ENCODE data around the gene ERN2. TPM values are rescaled to one million over a fixed set of nuclear protein-coding genes. Genes with fewer than 3 reads are reported as not detected.
A peak's percentile ranks its signal among the peaks of the same experiment; 100 is the strongest.

ERN2 gene
- total and polyA plus RNA-seq, 2 of the 13 experiments (the other 11 are each of a cell fraction or from before 2014, with no cell fraction given): 2.2 to 3.5 TPM

- TF ChIP-seq XRCC5 (optimal IDR thresholded peaks at IDR 0.05; ENCODE audit: low read length): peak; percentile 100
- no peak; the same call in 1 of the 2 replicates for TF ChIP-seq KAT7 (CRISPR knock-in tag; IDR thresholded peaks at IDR 0.05; ENCODE audit: borderline replicate concordance)
- peak; percentile 79; the same call in 1 of the 2 replicates for TF ChIP-seq UBTF (CRISPR knock-in tag; IDR thresholded peaks at IDR 0.05)
- TF ChIP-seq ZNF615 (CRISPR knock-in tag; IDR thresholded peaks at IDR 0.05; ENCODE audit: borderline replicate concordance): peak; percentile 77; the same call in 1 of the 2 replicates
- peak; percentile 62 for TF ChIP-seq RAD21 (CRISPR knock-in tag; IDR thresholded peaks at IDR 0.05)
- TF ChIP-seq GTF2F1 (IDR thresholded peaks at IDR 0.05; ENCODE audit: low read length): no peak
- peak; percentile 58; the same call in 1 of the 2 replicates for TF ChIP-seq BCL6 (CRISPR knock-in tag; IDR thresholded peaks at IDR 0.05)
- peak; percentile 56 for TF ChIP-seq TEAD3 (CRISPR knock-in tag; optimal IDR thresholded peaks at IDR 0.05; ENCODE audit: borderline replicate concordance)
- peak; percentile 90 for TF ChIP-seq PTBP1 (IDR thresholded peaks at IDR 0.05; ENCODE audit: low read depth, low read length, poor library complexity, severe bottlenecking)
- no peak for TF ChIP-seq ZNF530 (CRISPR knock-in tag; IDR thresholded peaks at IDR 0.05; ENCODE audit: low read depth)
- peak; percentile 99 for TF ChIP-seq DMAP1 (CRISPR knock-in tag; IDR thresholded peaks at IDR 0.05)
- TF ChIP-seq RFX5 (IDR thresholded peaks at IDR 0.05; ENCODE audit: low read depth, low read length): peak; percentile 72; the same call in 1 of the 2 replicates
- peak; percentile 97 for TF ChIP-seq ELF1 (CRISPR knock-in tag; IDR thresholded peaks at IDR 0.05)
- TF ChIP-seq STAG1 (CRISPR knock-in tag; IDR thresholded peaks at IDR 0.05): peak; percentile 3; the same call in 1 of the 2 replicates
- peak; percentile 99 for TF ChIP-seq KDM5B (CRISPR knock-in tag; IDR thresholded peaks at IDR 0.05; ENCODE audit: borderline replicate concordance)
- TF ChIP-seq, protein P1, sequence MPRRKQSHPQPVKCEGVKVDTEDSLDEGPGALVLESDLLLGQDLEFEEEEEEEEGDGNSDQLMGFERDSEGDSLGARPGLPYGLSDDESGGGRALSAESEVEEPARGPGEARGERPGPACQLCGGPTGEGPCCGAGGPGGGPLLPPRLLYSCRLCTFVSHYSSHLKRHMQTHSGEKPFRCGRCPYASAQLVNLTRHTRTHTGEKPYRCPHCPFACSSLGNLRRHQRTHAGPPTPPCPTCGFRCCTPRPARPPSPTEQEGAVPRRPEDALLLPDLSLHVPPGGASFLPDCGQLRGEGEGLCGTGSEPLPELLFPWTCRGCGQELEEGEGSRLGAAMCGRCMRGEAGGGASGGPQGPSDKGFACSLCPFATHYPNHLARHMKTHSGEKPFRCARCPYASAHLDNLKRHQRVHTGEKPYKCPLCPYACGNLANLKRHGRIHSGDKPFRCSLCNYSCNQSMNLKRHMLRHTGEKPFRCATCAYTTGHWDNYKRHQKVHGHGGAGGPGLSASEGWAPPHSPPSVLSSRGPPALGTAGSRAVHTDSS (CRISPR knock-in tag; conservative IDR thresholded peaks at IDR 0.05): peak; percentile 75
- no peak for TF ChIP-seq RBM22 (optimal IDR thresholded peaks at IDR 0.05; ENCODE audit: low read length)
- TF ChIP-seq WIZ (CRISPR knock-in tag; IDR thresholded peaks at IDR 0.05): peak; percentile 74; the same call in 1 of the 2 replicates
- TF ChIP-seq ZNF333 (CRISPR knock-in tag; IDR thresholded peaks at IDR 0.05; ENCODE audit: borderline replicate concordance): peak; percentile 100
- peak; percentile 92 for TF ChIP-seq ZNF253 (CRISPR knock-in tag; IDR thresholded peaks at IDR 0.05; ENCODE audit: borderline replicate concordance)
- peak; percentile 80; the same call in 1 of the 2 replicates for TF ChIP-seq MTF2 (CRISPR knock-in tag; IDR thresholded peaks at IDR 0.05; ENCODE audit: borderline replicate concordance)
- TF ChIP-seq RCOR2 (CRISPR knock-in tag; IDR thresholded peaks at IDR 0.05): no peak
- TF ChIP-seq CBX1 (IDR thresholded peaks at IDR 0.05; ENCODE audit: low read depth): peak; percentile 57
- peak; percentile 86; the same call in 1 of the 2 replicates for TF ChIP-seq MED13 (CRISPR knock-in tag; IDR thresholded peaks at IDR 0.05)
- TF ChIP-seq, protein P2, sequence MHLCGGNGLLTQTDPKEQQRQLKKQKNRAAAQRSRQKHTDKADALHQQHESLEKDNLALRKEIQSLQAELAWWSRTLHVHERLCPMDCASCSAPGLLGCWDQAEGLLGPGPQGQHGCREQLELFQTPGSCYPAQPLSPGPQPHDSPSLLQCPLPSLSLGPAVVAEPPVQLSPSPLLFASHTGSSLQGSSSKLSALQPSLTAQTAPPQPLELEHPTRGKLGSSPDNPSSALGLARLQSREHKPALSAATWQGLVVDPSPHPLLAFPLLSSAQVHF (CRISPR knock-in tag; IDR thresholded peaks at IDR 0.05): peak; percentile 86; the same call in 1 of the 2 replicates
- peak; percentile 84; the same call in 1 of the 2 replicates for TF ChIP-seq ZNF30 (CRISPR knock-in tag; IDR thresholded peaks at IDR 0.05)
- TF ChIP-seq ZNF605 (CRISPR knock-in tag; IDR thresholded peaks at IDR 0.05): peak; percentile 83
- TF ChIP-seq TBX2 (CRISPR knock-in tag; IDR thresholded peaks at IDR 0.05; ENCODE audit: borderline replicate concordance): peak; percentile 89
These were observed 71.9 kb downstream of the ERN2 start, which contains the start of the genes DCTN5 and PALB2 (continued) for GRCh38 chr16:23640931-23641765.

Measured in HepG2 (cell line).